ENCODE data around the gene PLAC1. TPM values are rescaled to one million over a fixed set of nuclear protein-coding genes. Genes with fewer than 3 reads are reported as not detected.

The PLAC1 gene
- total RNA-seq, 1 experiment from 2014 or later, result not detected

DNA sequence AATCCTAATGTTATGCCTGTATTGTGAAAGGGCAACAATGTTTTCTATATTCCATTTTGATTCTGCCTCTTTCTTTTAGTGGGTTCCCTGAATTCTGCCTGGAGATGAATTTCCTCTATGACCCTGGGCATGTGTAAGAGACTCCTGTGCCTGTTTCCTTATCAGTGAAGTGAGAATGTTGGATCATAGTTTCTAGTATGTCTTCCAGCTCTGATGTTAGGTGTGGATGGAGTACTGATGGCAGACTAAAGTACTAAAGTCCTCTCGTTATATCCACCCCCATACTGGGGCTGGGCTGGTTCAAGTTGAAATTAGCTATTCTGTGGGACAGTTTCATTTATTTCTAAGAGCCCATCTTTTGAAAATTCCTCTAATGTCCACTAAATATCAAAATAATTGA lies 29.6 kb downstream of the PLAC1 start:
- H3K27me3 Mint-ChIP-seq (ENCODE audit: low read depth), result peaks cover 2% of the 10 kb centered on the region
- ChIA-PET CTCF (no interaction called here), POLR2A (no interaction called here)
- no peak overlapping the region for H3K27ac Mint-ChIP-seq
- no peaks in the 10 kb centered on the region for H3K36me3 Mint-ChIP-seq
- DNase-seq (ENCODE audit: low spot score), result no peak
- ATAC-seq, result no peak
- H3K4me3 Mint-ChIP-seq, result no peak overlapping the region
- TF ChIP-seq JUN (CRISPR knock-in tag; IDR thresholded peaks at IDR 0.05) (no peak), FOXP1 (CRISPR knock-in tag; IDR thresholded peaks at IDR 0.05; ENCODE audit: borderline replicate concordance) (no peak), SMAD3 (CRISPR knock-in tag; IDR thresholded peaks at IDR 0.05; ENCODE audit: borderline replicate concordance) (no peak), NR1H2 (CRISPR knock-in tag; IDR thresholded peaks at IDR 0.05) (no peak), ELF4 (CRISPR knock-in tag; IDR thresholded peaks at IDR 0.05; ENCODE audit: low read depth) (no peak)
- TF ChIP-seq, protein P1, sequence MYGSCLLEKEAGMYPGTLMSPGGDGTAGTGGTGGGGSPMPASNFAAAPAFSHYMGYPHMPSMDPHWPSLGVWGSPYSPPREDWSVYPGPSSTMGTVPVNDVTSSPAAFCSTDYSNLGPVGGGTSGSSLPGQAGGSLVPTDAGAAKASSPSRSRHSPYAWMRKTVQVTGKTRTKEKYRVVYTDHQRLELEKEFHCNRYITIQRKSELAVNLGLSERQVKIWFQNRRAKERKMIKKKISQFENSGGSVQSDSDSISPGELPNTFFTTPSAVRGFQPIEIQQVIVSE (CRISPR knock-in tag; IDR thresholded peaks at IDR 0.05; ENCODE audit: borderline replicate concordance), result no peak
- H3K4me1 Mint-ChIP-seq, result no peaks in the 10 kb centered on the region
- H3K9me3 Mint-ChIP-seq, result no peaks in the 10 kb centered on the region

DNA sequence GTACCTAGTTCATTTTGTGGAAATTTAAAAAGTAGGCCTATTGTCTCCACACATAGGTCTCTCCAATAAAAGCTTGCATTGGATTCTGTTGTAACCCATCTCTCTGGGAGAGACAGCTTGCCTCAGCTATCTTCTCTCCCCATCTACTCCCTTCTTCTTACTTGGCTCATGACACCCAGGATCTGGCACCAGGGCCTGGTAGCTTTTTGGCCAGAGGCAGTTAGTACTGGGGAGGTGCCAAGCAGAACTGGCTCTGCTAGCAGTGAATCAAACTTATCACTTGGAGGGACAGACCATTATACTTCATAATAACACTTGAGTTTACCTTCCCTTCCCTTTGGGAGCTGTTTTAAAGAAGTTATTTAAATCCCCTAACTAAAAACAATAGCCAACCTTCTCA lies 31.8 kb downstream of the PLAC1 start:
- no peak overlapping the region for H3K4me3 Mint-ChIP-seq
- H3K27ac Mint-ChIP-seq, result no peak overlapping the region
- CTCF ChIA-PET, result no interaction called here

More for the DNA sequence above, 31.8 kb downstream of the PLAC1 start:
- DNase-seq (ENCODE audit: low spot score), result no peak
- Mint-ChIP-seq H3K27me3 (ENCODE audit: low read depth) (peaks cover 2% of the 10 kb centered on the region), H3K36me3 (no peaks in the 10 kb centered on the region), H3K9me3 (no peaks in the 10 kb centered on the region), H3K4me1 (peaks cover 18% of the 10 kb centered on the region)
- TF ChIP-seq FOXP1 (CRISPR knock-in tag; IDR thresholded peaks at IDR 0.05; ENCODE audit: borderline replicate concordance), result no peak
- TF ChIP-seq, protein P2, sequence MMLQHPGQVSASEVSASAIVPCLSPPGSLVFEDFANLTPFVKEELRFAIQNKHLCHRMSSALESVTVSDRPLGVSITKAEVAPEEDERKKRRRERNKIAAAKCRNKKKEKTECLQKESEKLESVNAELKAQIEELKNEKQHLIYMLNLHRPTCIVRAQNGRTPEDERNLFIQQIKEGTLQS (CRISPR knock-in tag; conservative IDR thresholded peaks at IDR 0.05), result no peak
- no peak for TF ChIP-seq MXD4 (CRISPR knock-in tag; IDR thresholded peaks at IDR 0.05; ENCODE audit: borderline replicate concordance)
- TF ChIP-seq HMGA2 (CRISPR knock-in tag; IDR thresholded peaks at IDR 0.05), result no peak
- no peak for TF ChIP-seq SMAD4 (CRISPR knock-in tag; IDR thresholded peaks at IDR 0.05)
- TF ChIP-seq, protein P3, sequence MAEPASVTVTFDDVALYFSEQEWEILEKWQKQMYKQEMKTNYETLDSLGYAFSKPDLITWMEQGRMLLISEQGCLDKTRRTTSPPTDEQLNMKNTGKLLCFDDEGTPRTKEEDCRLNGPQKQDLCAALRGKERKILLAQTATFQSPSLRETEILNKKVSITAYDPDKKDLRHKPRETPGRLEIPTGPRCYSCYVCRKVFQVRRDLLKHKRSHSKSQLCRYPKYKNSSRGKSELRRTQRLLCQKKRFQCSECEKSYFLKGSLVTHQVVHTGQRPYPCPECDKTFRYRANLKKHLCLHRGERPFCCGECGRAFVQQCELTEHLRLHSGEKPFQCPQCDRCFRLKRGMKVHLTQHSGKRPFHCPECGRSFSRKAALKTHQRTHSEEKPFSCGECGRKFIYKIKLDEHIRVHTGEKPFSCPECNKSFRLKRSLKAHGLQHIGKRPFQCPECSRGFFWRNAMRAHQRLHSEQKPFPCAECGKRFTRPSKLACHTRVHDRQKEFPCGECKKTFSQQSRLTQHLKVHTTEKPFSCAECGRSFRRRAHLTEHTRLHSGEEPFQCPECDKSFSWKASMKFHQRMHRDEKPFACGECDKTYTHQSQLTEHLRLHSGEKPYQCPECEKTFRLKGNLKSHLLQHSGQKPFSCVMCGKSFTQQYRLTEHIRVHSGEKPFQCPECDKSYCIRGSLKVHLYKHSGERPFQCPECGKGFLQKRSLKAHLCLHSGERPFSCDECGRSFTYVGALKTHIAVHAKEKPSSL (CRISPR knock-in tag; conservative IDR thresholded peaks at IDR 0.05), result no peak
- no peak for TF ChIP-seq ZNF138 (CRISPR knock-in tag; conservative IDR thresholded peaks at IDR 0.05)
- TF ChIP-seq, protein P4, sequence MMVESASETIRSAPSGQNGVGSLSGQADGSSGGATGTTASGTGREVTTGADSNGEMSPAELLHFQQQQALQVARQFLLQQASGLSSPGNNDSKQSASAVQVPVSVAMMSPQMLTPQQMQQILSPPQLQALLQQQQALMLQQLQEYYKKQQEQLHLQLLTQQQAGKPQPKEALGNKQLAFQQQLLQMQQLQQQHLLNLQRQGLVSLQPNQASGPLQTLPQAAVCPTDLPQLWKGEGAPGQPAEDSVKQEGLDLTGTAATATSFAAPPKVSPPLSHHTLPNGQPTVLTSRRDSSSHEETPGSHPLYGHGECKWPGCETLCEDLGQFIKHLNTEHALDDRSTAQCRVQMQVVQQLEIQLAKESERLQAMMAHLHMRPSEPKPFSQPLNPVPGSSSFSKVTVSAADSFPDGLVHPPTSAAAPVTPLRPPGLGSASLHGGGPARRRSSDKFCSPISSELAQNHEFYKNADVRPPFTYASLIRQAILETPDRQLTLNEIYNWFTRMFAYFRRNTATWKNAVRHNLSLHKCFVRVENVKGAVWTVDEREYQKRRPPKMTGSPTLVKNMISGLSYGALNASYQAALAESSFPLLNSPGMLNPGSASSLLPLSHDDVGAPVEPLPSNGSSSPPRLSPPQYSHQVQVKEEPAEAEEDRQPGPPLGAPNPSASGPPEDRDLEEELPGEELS (CRISPR knock-in tag; IDR thresholded peaks at IDR 0.05), result no peak
- no peak for TF ChIP-seq CREM (CRISPR knock-in tag; IDR thresholded peaks at IDR 0.05)
- TF ChIP-seq, protein P5, sequence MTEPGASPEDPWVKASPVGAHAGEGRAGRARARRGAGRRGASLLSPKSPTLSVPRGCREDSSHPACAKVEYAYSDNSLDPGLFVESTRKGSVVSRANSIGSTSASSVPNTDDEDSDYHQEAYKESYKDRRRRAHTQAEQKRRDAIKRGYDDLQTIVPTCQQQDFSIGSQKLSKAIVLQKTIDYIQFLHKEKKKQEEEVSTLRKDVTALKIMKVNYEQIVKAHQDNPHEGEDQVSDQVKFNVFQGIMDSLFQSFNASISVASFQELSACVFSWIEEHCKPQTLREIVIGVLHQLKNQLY (CRISPR knock-in tag; IDR thresholded peaks at IDR 0.05), result no peak
- TF ChIP-seq, protein P6, sequence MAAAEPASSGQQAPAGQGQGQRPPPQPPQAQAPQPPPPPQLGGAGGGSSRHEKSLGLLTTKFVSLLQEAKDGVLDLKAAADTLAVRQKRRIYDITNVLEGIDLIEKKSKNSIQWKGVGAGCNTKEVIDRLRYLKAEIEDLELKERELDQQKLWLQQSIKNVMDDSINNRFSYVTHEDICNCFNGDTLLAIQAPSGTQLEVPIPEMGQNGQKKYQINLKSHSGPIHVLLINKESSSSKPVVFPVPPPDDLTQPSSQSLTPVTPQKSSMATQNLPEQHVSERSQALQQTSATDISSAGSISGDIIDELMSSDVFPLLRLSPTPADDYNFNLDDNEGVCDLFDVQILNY (CRISPR knock-in tag; IDR thresholded peaks at IDR 0.05), result no peak
- TF ChIP-seq, protein P7, sequence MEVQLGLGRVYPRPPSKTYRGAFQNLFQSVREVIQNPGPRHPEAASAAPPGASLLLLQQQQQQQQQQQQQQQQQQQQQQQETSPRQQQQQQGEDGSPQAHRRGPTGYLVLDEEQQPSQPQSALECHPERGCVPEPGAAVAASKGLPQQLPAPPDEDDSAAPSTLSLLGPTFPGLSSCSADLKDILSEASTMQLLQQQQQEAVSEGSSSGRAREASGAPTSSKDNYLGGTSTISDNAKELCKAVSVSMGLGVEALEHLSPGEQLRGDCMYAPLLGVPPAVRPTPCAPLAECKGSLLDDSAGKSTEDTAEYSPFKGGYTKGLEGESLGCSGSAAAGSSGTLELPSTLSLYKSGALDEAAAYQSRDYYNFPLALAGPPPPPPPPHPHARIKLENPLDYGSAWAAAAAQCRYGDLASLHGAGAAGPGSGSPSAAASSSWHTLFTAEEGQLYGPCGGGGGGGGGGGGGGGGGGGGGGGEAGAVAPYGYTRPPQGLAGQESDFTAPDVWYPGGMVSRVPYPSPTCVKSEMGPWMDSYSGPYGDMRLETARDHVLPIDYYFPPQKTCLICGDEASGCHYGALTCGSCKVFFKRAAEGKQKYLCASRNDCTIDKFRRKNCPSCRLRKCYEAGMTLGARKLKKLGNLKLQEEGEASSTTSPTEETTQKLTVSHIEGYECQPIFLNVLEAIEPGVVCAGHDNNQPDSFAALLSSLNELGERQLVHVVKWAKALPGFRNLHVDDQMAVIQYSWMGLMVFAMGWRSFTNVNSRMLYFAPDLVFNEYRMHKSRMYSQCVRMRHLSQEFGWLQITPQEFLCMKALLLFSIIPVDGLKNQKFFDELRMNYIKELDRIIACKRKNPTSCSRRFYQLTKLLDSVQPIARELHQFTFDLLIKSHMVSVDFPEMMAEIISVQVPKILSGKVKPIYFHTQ (CRISPR knock-in tag; IDR thresholded peaks at IDR 0.05), result no peak
- no peak for TF ChIP-seq CBFB (CRISPR knock-in tag; IDR thresholded peaks at IDR 0.05; ENCODE audit: low read depth)
- TF ChIP-seq ATF1 (CRISPR knock-in tag; IDR thresholded peaks at IDR 0.05), result no peak
- TF ChIP-seq FOXK1 (CRISPR knock-in tag; IDR thresholded peaks at IDR 0.05), result no peak
- TF ChIP-seq JAZF1 (CRISPR knock-in tag; IDR thresholded peaks at IDR 0.05), result no peak
- TF ChIP-seq ZNF317 (CRISPR knock-in tag; IDR thresholded peaks at IDR 0.05; ENCODE audit: borderline replicate concordance, low read depth), result no peak
- POLR2A ChIA-PET, result no interaction called here
- ATAC-seq, result no peak

All from WTC11 (cell line).